Fibroblast of the aortic adventitia (primary cell): Measurements from ENCODE around the gene PEX14. TPM values are rescaled to one million over a fixed set of nuclear protein-coding genes. Genes with fewer than 3 reads are reported as not detected.

Experiments used
- DNase-seq: peaks from one replicate; pipeline ENCODE4 v3.0.0-alpha.2; 2010; ENCODE audit warnings: low read depth
- H3K4me3 ChIP-seq: 2 replicates; pipeline ENCODE4 v1.5.1; 2011; ENCODE audit warnings: low read depth, mild to moderate bottlenecking, control low read depth, low read length, moderate library complexity
- CTCF ChIP-seq: IDR thresholded peaks from 2 replicates; pipeline ENCODE4 v1.5.1; 2011; ENCODE audit warnings: mild to moderate bottlenecking, low read length, control low read depth, inconsistent platforms; ENCODE audit not compliant: insufficient read depth
- total RNA-seq: library from RNA; depleted of rRNA; stranded (reverse); fragments of >200 nt; gene quantifications from 2 replicates; pipeline ENCODE4 v1.2.3, GENCODE V29; 2012; ENCODE audit warnings: low replicate concordance

PEX14 gene
- total RNA-seq, 1 donor, result 12.2 TPM

- DNase-seq, result no peak
- H3K4me3 ChIP-seq, result no peak overlapping the region
- TF ChIP-seq CTCF, result no peak
These were observed 183.8 kb downstream of the PEX14 start for GRCh38 chr1:10658396-10659066.

GRCh38 chr1:10659218-10659617, 184.5 kb downstream of the PEX14 start:
- no peak for DNase-seq
- H3K4me3 ChIP-seq, result no peak overlapping the region
- TF ChIP-seq CTCF, result no peak

DNA sequence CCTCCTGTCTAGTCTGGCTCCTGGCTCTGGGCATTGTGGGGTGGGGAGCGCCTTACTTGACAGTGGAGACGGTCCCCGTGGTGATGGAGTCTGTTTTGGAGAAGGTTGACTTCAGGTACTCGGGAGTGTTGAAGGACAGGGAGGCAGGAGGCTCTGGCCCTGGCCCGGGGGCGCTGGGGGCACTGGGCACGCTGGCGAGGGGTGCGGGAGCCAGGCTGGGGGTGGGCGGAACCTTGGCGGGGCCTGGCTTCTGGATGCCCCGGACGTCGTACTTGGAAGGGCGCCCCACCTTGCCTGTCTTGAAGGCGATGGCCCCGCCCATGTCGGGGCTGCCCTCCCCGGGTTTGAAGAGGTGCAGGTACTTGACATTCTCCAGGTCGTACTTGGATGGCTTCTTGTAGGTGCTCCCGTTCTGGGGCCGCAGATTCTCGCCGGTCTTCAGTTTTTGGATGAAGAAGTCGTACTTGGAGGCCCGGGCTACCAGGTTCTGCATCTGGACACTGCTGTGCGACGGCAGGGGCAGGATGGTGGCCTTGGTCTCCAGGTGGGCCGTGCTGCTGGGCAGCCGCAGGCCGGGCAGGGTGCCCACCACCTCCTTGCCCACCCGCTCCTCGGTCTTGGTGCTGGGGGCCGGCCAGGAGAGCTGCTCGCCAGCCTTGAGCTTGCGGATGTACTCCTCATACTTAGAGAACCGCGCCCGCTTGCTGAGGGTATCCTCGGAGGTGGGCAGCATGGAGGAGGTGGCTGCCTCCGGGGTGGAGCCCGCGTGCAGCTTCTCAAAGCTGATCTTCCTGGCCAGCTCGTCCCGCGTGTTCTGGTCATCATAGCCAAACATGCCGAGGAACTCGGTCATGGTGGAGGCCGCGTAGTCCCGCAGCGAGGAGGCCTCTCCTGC, 185.1 kb downstream of the PEX14 start:
- DNase-seq, result no peak
- no peak overlapping the region for H3K4me3 ChIP-seq
- TF ChIP-seq CTCF, result no peak

GRCh38 chr1:10661453-10661852, 186.7 kb downstream of the PEX14 start:
- DNase-seq, result no peak
- TF ChIP-seq CTCF, result no peak
- no peak overlapping the region for H3K4me3 ChIP-seq

DNA sequence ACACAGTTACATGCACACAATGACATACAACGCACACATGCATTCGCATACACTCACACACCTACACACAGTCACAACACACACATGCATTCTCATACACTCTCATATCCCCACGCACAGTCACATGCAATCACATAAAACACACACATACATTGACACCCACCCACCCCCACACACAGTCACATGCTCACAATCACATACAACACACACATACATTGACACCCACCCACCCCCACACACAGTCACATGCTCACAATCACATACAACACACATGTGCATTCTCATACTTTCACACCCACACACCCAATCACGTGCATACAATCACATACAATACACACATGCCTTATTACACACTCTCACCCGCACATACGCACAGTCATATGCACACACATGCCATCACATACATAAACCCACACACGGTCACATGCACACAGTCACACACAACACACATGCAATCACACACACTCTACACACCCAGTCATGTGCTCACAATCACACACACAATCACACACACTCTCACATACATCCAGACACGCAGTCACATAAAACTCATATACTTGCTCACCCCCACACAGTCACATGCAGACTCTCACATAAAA, 187.4 kb downstream of the PEX14 start:
- DNase-seq, result no peak
- no peak for TF ChIP-seq CTCF
- H3K4me3 ChIP-seq, result no peak overlapping the region

DNA sequence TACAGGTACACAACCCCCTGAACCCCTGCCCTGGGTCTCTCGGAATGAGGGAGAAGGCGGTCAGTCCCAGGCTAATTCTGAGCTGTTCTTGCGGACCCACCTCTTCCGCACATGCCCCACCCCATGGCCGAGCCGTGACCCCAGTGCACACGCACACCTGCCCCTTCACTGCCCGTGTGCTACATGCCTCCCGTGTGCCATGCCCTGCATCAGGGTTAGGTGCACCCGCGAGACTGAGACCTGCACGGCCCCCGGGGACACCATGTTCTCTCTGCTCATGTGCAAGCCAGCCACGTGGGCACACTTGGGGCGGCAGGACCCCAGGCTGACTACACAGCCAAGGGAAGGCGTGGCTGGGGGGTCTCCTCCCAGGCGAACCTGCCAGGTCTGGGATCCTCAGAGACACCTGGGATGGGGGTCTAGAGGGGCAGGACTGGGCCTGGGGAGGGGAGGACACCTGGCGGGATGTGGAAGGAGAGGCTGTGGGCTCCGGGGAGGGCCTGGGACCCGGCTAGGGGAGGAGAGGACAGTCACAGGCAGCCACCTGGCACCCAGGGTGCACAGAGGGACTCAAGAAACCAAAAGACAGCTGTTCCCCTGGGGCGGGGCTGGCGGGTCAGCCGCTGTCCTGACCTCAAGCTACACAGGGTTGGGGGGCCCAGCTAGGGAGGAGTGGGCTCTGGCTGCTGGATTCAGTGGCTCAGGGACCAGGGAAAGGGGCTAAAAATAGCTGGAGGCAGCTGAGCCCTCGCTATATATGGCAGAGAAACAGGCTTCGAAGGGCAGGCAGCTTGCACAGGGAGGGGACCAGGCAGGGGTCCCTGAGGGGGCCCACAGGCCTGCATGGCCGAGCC, 188.3 kb downstream of the PEX14 start:
- DNase-seq, result no peak
- no peak overlapping the region for H3K4me3 ChIP-seq
- TF ChIP-seq CTCF, result no peak
